ENCODE results near the gene NUTF2.

Gene NUTF2

DNA sequence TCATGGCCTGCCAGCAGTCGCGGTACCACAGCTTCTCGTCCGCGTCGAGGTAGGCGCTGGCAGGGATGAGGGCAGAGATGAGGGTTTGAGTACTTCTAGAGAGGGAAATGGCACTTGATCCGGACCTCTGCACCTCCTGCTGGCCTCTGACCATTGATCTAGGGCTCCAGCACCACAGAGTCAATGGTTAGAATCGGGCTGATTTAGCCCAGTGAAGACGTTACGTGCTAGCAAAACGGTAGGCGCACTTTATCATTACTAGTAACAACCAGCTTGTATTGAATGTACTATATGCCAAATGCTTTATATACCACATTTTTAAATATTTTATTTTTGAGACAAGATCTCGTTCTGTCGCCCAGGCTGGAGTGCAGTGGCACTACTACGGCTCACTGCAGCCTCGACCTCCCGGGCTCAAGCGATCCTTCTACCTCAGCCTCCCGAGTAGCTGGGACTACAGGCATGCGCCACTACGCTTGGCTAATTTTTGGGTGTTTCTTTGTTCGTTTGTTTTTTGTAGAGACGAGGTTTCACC, 39.5 kb upstream of the NUTF2 start:
- Histone ChIP-seq H2AK5ac (ENCODE audit: low read length) (no peak overlapping the region), H3K4me2 (ENCODE audit: low read length) (peak overlapping the region; percentile 100)
- no CpG with 5 or more reads among the region's 24 CpGs for WGBS (ENCODE audit: extremely low coverage, insufficient coverage, insufficient read length)

GRCh38 chr16:67811899-67812298, 34.8 kb upstream of the NUTF2 start:
- no peak overlapping the region for H4K12ac ChIP-seq (ENCODE audit: low read depth, low read length)
- H3K9me3 ChIP-seq (ENCODE audit: insufficient read depth, low read depth, low read length) = no peaks in the 10 kb centered on the region
- no peak overlapping the region for H2BK12ac ChIP-seq (ENCODE audit: low read length)
- H2BK5ac ChIP-seq (ENCODE audit: low read depth, low read length, poor library complexity) = no peak overlapping the region
- no peak overlapping the region for H3K4ac ChIP-seq (ENCODE audit: low read depth, low read length)
- H3K79me2 ChIP-seq (ENCODE audit: control insufficient read depth, insufficient read depth, low read length, poor library complexity) = no peaks in the 10 kb centered on the region
- no peak for DNase-seq
- WGBS (ENCODE audit: extremely low coverage, insufficient coverage, insufficient read length) = no CpG with 5 or more reads among the region's 1 CpG
- no peak overlapping the region for H3K27ac ChIP-seq (ENCODE audit: low read depth, low read length)
- no peak overlapping the region for H3K14ac ChIP-seq (ENCODE audit: low read length)
- H2AFZ ChIP-seq (ENCODE audit: insufficient read depth, low read length, poor library complexity) = no peak overlapping the region
- no peaks in the 10 kb centered on the region for H3K27me3 ChIP-seq (ENCODE audit: insufficient read depth, low read length)
- H3K4me1 ChIP-seq (ENCODE audit: control insufficient read depth in 1 of 2, insufficient read depth in 2 of 2, low read length in 2 of 2) = peaks cover 0 to 1% of the 10 kb centered on the region in 2 experiments
- H3K4me2 ChIP-seq (ENCODE audit: low read length) = no peak overlapping the region
- no peak overlapping the region for H4K8ac ChIP-seq (ENCODE audit: low read depth, low read length)
- peaks cover 1% of the 10 kb centered on the region for H3K79me1 ChIP-seq (ENCODE audit: low read length)
- no peak overlapping the region for H3K9ac ChIP-seq (ENCODE audit: low read length)
- no peak overlapping the region for H2BK120ac ChIP-seq (ENCODE audit: insufficient read depth, low read length, poor library complexity)
- H3K18ac ChIP-seq (ENCODE audit: low read length) = no peak overlapping the region
- H3K23ac ChIP-seq (ENCODE audit: low read length) = no peak overlapping the region
- H2AK5ac ChIP-seq (ENCODE audit: low read length) = no peak overlapping the region
- H3K4me3 ChIP-seq (ENCODE audit: low read depth, low read length) = no peak overlapping the region
- H3K36me3 ChIP-seq (ENCODE audit: control insufficient read depth in 1 of 2, insufficient read depth in 2 of 2, low read length in 2 of 2) = no peaks in the 10 kb centered on the region
- H4K91ac ChIP-seq (ENCODE audit: low read depth, low read length) = no peak overlapping the region

More for the DNA sequence above, 39.5 kb upstream of the NUTF2 start:
- Histone ChIP-seq H3K4me1 (ENCODE audit: control insufficient read depth in 1 of 2, insufficient read depth in 2 of 2, low read length in 2 of 2) (peaks cover 7 to 8% of the 10 kb centered on the region in 2 experiments), H3K27ac (ENCODE audit: low read depth, low read length) (no peak overlapping the region), H4K8ac (ENCODE audit: low read depth, low read length) (peak overlapping the region; percentile 89), H2BK120ac (ENCODE audit: insufficient read depth, low read length, poor library complexity) (no peak overlapping the region), H2BK12ac (ENCODE audit: low read length) (no peak overlapping the region), H3K27me3 (ENCODE audit: insufficient read depth, low read length) (no peaks in the 10 kb centered on the region), H3K9ac (ENCODE audit: low read length) (peak overlapping the region; percentile 47), H3K14ac (ENCODE audit: low read length) (no peak overlapping the region), H3K79me1 (ENCODE audit: low read length) (peaks cover 11% of the 10 kb centered on the region), H4K91ac (ENCODE audit: low read depth, low read length) (no peak overlapping the region), H2BK5ac (ENCODE audit: low read depth, low read length, poor library complexity) (no peak overlapping the region), H3K9me3 (ENCODE audit: insufficient read depth, low read depth, low read length) (no peaks in the 10 kb centered on the region), H3K23ac (ENCODE audit: low read length) (no peak overlapping the region), H3K4me3 (ENCODE audit: low read depth, low read length) (peak overlapping the region; percentile 90), H3K79me2 (ENCODE audit: control insufficient read depth, insufficient read depth, low read length, poor library complexity) (peaks cover 7% of the 10 kb centered on the region), H3K18ac (ENCODE audit: low read length) (no peak overlapping the region), H2AFZ (ENCODE audit: insufficient read depth, low read length, poor library complexity) (peak overlapping the region; percentile 75), H4K12ac (ENCODE audit: low read depth, low read length) (no peak overlapping the region), H3K36me3 (ENCODE audit: control insufficient read depth in 1 of 2, insufficient read depth in 2 of 2, low read length in 2 of 2) (peaks cover 0 to 9% of the 10 kb centered on the region in 2 experiments), H3K4ac (ENCODE audit: low read depth, low read length) (no peak overlapping the region)
- no peak for DNase-seq

GRCh38 chr16:67814567-67814966, 32.2 kb upstream of the NUTF2 start:
- no peak overlapping the region for H3K4ac ChIP-seq (ENCODE audit: low read depth, low read length)
- H2BK5ac ChIP-seq (ENCODE audit: low read depth, low read length, poor library complexity) = no peak overlapping the region
- H4K8ac ChIP-seq (ENCODE audit: low read depth, low read length) = no peak overlapping the region
- H2BK120ac ChIP-seq (ENCODE audit: insufficient read depth, low read length, poor library complexity) = no peak overlapping the region
- no peak overlapping the region for H3K14ac ChIP-seq (ENCODE audit: low read length)
- no peak overlapping the region for H3K27ac ChIP-seq (ENCODE audit: low read depth, low read length)
- WGBS (ENCODE audit: extremely low coverage, insufficient coverage, insufficient read length) = no CpG with 5 or more reads among the region's 8 CpGs
- DNase-seq = no peak
- H3K27me3 ChIP-seq (ENCODE audit: insufficient read depth, low read length) = no peaks in the 10 kb centered on the region
- H2AK5ac ChIP-seq (ENCODE audit: low read length) = no peak overlapping the region
- H3K23ac ChIP-seq (ENCODE audit: low read length) = no peak overlapping the region
- no peak overlapping the region for H3K4me3 ChIP-seq (ENCODE audit: low read depth, low read length)
- no peaks in the 10 kb centered on the region for H3K79me2 ChIP-seq (ENCODE audit: control insufficient read depth, insufficient read depth, low read length, poor library complexity)
- H3K79me1 ChIP-seq (ENCODE audit: low read length) = no peaks in the 10 kb centered on the region
- H2AFZ ChIP-seq (ENCODE audit: insufficient read depth, low read length, poor library complexity) = no peak overlapping the region
- no peaks in the 10 kb centered on the region for H3K36me3 ChIP-seq (ENCODE audit: control insufficient read depth in 1 of 2, insufficient read depth in 2 of 2, low read length in 2 of 2)
- H3K9me3 ChIP-seq (ENCODE audit: insufficient read depth, low read depth, low read length) = no peaks in the 10 kb centered on the region
- no peak overlapping the region for H4K91ac ChIP-seq (ENCODE audit: low read depth, low read length)
- no peak overlapping the region for H3K18ac ChIP-seq (ENCODE audit: low read length)
- H2BK12ac ChIP-seq (ENCODE audit: low read length) = no peak overlapping the region
- H4K12ac ChIP-seq (ENCODE audit: low read depth, low read length) = no peak overlapping the region
- H3K4me2 ChIP-seq (ENCODE audit: low read length) = no peak overlapping the region
- no peak overlapping the region for H3K9ac ChIP-seq (ENCODE audit: low read length)
- H3K4me1 ChIP-seq (ENCODE audit: control insufficient read depth in 1 of 2, insufficient read depth in 2 of 2, low read length in 2 of 2) = no peaks in the 10 kb centered on the region

DNA sequence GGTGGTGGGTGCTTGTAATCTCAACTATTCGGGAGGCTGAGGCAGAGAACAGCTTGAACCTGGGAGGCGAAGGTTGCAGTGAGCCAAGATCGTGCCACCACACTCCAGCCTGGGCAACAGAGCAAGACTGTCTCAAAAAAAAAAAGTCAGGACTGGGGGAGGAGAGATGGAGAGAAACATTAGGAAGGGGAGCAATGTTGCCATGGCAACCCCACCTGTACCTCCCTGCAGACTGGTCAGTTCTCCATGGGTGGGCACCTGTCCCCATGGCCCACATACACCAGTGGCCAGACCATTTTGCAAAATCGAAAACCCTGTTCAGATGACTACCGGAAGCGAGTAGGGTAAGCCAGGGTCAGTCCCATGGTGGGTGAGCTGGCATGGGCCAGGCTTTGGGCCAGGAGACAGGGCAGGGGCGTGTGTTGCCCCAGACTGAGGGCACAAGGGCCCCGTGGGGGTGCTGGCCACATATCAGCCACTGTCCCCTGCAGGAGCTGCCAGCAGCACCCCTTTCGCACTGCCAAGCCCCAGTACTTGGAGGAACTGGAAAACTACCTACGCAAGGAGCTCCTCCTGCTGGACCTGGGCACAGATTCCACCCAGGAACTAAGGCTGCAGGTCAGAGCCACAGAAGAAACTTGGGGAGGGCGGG, 26.0 kb upstream of the NUTF2 start:
- Histone ChIP-seq H3K27me3 (ENCODE audit: insufficient read depth, low read length) (no peaks in the 10 kb centered on the region), H3K23ac (ENCODE audit: low read length) (no peak overlapping the region), H4K8ac (ENCODE audit: low read depth, low read length) (no peak overlapping the region), H2AK5ac (ENCODE audit: low read length) (no peak overlapping the region), H3K9ac (ENCODE audit: low read length) (no peak overlapping the region), H3K4me1 (ENCODE audit: control insufficient read depth in 1 of 2, insufficient read depth in 2 of 2, low read length in 2 of 2) (peaks cover 8 to 9% of the 10 kb centered on the region in 2 experiments), H3K36me3 (ENCODE audit: control insufficient read depth in 1 of 2, insufficient read depth in 2 of 2, low read length in 2 of 2) (peaks cover 2 to 3% of the 10 kb centered on the region in 2 experiments), H2AFZ (ENCODE audit: insufficient read depth, low read length, poor library complexity) (no peak overlapping the region), H3K14ac (ENCODE audit: low read length) (no peak overlapping the region), H2BK5ac (ENCODE audit: low read depth, low read length, poor library complexity) (no peak overlapping the region), H3K79me2 (ENCODE audit: control insufficient read depth, insufficient read depth, low read length, poor library complexity) (no peaks in the 10 kb centered on the region), H2BK12ac (ENCODE audit: low read length) (no peak overlapping the region), H4K12ac (ENCODE audit: low read depth, low read length) (no peak overlapping the region), H2BK120ac (ENCODE audit: insufficient read depth, low read length, poor library complexity) (no peak overlapping the region), H3K79me1 (ENCODE audit: low read length) (peaks cover 2% of the 10 kb centered on the region), H3K18ac (ENCODE audit: low read length) (no peak overlapping the region), H3K9me3 (ENCODE audit: insufficient read depth, low read depth, low read length) (no peaks in the 10 kb centered on the region), H3K4me2 (ENCODE audit: low read length) (no peak overlapping the region), H3K4ac (ENCODE audit: low read depth, low read length) (no peak overlapping the region), H4K91ac (ENCODE audit: low read depth, low read length) (no peak overlapping the region), H3K4me3 (ENCODE audit: low read depth, low read length) (no peak overlapping the region), H3K27ac (ENCODE audit: low read depth, low read length) (no peak overlapping the region)
- no peak for DNase-seq
- no CpG with 5 or more reads among the region's 11 CpGs for WGBS (ENCODE audit: extremely low coverage, insufficient coverage, insufficient read length)
